GM19099 (cell line): Measurements from ENCODE around the gene DOCK1.

Experiments
- POLR2A ChIP-seq: IDR thresholded peaks from 3 replicates; pipeline ENCODE4 v1.6.1; 2011; ENCODE audit warnings: low read depth; ENCODE audit not compliant: insufficient read length; ENCODE audit errors: extremely low read depth

The DOCK1 gene

DNA sequence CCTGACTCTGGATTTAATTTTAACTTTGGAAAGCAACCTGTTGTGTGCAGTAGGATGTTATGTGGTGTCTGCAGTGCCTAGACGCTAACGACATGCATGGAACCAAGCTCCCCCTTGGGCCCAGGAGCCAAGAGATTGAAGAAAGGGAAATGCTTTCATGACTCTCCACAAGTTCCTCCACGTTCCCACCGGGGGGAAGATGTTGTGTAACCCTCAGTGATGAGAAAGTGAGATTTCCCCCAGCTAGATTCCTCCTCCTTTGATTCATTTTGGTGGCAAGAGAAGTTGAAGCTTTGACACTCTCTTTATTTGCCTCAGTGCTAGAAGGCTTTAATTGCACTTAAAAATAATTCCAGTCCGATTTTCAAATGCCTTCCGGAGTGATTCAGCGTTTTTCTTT is 449.0 kb downstream of the DOCK1 start:
- TF ChIP-seq POLR2A, result no peak

DNA sequence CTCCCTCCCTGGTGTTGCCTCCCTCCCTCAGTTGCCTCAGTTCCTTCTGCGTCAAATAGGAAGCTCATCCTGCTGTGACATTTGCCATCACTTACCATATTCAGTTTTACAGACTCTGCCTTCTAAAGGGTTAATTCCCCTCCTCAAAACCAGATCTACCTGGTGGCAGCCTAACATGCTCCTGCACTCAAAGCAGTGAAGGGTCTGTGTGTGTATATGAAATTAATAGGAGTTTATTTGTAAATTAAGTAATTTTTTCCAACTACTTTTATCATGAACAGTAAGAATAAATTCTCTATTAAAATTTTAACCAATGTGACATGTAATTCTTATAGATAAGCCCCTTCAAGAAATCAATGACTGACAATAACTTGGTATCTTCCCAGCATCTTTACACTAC is 449.8 kb downstream of the DOCK1 start:
- no peak for TF ChIP-seq POLR2A

DNA sequence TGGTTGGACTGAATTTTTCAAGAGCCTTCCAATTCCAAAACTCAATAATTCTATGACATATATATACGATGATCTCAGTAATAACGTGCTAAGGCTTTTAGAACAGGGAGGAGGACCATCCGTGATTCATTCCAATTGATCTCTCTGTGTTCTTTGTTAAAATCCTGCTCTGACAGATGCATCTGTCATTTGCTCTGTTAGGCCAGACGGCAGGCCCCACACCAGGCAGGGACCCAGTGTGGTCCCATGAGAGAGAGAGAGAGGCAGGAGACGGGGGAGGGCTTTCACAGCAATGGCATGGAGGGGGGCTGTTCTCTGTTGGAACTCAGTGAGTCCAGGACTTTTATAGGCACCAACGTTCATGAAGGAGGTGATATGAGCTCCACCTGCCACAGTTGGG is 451.1 kb downstream of the DOCK1 start:
- no peak for TF ChIP-seq POLR2A

DNA sequence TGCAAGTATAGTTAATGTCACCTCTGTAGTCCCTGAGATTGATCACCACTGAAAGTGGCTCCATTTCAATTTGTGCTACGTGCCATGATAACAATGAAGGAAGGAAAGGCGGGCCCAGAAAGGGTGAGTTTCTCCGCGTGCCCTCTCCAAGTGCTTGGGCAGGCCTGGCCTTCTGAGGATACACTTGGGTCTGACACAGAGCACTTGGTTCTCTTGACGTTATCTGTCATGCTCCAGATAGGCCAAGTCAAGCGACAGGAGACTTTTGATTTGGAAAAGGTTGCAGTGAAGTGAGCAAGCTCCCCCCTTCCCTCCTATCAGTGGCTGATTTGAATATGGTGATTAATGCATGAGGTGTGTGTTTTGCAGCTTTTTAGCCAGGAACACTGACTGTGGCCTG is 452.0 kb downstream of the DOCK1 start:
- TF ChIP-seq POLR2A, result no peak

DNA sequence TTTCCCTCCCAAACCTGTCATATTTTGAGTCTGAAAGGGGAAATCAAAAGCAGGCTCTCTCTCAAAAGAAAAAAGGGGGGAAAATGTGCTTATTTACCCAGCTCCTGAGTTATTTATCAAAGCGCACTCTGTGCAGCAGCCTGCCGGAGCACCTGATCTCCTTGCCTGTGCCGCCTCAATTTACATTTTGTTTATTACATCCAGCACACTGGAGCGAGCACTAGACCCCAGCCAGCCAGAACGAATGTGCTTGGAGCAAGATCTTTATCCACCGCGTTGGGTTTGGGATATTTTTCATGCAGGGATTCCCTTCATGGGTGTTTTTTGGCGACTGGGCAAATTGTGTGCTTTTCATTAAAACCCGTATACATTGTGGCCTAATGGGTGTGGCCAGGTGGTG is 453.1 kb downstream of the DOCK1 start:
- no peak for TF ChIP-seq POLR2A

DNA sequence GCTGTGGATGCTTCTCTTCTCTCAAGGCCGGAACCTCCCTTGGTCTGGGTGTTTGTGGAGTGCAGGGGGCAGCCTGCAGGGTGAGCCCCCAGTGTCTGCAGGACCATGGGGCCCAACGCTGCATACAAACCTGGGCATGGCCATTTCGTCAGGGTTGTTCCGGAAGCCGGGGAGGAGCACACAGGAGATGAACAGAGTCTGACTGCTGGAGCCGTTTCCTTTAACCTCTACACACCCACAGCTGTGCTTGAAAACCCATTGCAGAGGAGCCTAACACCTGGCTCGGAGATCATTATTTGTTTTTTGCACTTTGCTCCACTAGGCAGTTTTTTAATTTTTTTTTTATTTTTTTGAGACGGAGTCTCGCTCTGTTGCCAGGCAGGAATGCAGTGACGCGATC is 458.8 kb downstream of the DOCK1 start:
- TF ChIP-seq POLR2A, result no peak

DNA sequence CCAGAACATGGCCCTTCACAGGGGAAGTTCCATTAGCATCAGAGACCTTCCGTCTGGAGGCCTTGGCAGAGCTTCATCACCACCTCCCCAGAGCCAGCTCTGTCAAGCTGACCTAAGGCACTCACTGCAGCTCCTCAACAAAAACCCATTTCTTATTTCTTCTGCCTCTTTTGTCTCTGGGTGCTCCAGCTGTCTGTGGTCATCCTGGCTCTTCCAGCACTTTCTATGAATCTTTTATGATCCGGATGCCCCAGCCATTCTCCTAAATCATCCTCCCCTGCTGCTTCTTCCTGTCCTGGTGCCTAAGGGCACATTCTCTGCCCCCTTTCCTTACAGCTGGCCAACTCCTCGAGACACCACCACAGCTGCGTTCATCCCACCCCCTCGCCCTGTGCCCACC is 462.9 kb downstream of the DOCK1 start:
- no peak for TF ChIP-seq POLR2A

DNA sequence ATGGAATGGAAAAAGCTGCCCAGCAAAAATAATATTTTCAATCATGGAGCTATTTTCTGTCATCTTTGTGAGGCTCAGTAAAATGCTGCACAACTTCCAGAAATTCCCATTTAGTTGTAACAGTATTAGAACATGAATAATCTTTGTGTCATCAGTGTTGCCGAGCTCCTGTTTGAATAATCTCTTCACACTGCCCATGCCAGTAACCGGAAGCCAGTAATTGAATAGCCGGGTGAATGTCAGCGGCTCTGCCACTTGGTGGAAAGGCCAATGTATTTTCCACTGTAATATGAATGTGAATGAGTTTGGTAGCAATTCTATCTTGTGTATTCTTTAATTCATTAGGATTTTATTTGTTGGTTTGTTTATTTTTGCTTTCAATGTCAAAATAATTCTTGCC is 463.7 kb downstream of the DOCK1 start:
- TF ChIP-seq POLR2A, result no peak

DNA sequence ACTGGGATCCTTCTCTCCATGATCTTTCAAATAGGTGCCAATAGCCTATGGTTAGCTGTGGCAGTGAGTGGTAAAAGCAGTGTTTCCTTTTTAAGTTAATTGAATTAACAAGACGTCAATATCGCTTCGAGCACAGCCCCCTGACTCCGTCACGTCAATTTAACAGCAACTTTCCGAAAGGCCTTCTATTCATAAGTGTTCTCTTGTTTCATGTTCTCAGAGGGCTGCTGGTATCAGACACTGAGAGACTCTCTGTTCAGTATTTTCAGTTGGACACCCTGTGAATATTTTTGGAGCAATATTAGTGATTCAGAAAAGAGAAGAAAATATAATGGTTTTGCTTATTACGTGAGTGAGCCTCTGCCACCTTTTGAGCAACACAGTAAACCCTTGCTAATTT is 465.4 kb downstream of the DOCK1 start:
- TF ChIP-seq POLR2A, result no peak

DNA sequence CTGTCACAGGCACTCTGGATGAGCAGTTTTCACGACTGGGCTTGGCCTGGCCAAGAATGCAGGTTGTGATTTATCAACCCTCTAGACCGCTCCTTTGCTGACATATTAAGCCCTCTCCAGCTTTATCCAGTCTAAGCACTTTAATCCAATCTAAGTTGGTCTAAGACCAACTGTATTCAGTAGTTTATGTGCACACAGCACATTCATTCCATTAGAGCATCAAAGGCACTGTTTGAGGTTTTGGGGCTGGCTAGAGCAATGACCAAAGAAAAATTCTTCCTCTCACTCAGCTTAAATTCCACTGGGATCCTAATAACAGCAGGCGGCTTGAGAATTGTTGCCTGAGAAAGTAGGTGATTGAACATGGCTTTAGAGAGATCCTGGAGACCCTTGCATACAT is 467.1 kb downstream of the DOCK1 start:
- no peak for TF ChIP-seq POLR2A

DNA sequence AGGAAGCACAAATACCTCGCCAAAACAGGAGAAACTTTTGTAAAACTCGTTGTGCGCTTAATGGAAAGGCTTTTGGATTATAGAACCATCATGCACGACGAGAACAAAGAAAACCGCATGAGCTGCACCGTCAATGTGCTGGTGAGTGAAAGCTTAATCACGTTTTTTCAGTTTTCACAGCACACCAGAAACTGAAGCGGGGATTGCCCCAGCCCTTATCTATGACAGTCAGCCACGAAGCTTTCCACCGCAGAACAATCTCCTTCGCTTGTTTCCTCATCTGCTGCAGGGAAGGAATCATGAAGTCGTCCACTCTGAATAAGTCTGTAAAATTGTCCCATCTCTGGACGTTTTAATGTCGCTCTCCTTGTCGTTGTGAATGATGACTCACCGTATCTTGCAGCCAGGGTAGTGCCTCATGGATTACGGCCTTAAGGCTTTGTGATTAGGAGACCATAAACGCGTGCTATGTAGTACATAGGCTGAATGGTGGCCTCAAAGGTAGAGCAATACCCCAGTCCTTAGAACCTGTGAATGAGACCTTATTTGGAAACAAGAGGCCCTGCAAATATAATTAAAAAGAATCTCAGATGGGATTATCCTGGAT is 468.9 kb downstream of the DOCK1 start:
- no peak for TF ChIP-seq POLR2A

DNA sequence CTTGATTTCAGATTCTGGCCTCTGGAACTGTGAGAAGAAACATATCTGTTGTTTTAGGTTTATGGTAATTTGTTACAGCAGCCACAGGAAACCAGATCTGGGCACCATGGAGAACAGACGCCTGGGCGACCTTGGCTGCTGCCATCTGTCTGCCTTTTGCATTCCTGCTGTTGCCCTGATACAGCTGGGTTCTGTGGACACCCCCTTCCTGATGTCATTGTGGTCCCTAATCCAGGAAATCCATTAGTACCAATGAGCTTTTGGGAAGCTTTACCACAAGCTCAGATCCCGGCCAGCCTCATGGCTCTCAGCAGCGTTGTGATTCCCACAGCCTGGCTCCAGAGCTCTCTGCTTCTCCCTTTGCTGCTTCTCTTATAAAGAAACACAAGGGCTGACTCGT is 469.7 kb downstream of the DOCK1 start:
- no peak for TF ChIP-seq POLR2A

DNA sequence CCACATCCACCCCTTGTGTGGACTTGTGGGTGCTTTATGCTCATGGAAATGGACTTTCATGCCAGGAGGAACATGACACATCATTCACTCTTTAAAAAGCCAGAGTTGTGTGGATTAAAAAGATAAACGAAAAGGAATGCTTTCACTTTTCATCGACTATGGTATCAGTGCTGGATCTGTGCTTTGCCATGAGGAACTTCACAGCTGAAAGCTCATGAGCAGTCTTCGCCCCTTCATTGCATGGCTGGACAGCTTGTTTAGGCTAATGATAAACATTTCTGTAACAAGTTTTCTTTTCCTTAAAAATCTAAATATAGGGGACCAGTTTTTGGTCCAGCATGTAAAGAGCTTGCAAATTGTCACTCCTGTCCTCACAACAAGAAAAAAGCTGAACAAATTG is 470.2 kb downstream of the DOCK1 start:
- no peak for TF ChIP-seq POLR2A

DNA sequence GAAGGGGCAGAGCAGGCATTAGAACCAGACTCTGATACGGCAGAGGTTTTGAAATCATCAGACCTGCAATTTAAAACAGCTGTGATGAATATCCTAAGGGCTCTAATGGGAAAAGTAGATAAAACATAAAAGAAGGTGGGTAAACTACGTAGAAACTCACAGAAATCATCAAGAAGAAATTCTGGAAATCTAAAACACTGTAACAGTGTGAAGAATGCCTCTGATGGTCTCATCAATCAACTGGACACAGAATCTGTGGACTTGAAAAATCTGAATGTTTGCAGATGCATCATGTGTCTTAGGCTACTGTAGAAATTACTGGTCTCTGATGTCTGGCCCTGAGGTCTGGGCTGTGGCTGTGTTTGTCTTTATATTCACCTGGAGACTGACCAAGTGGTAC is 470.8 kb downstream of the DOCK1 start:
- TF ChIP-seq POLR2A, result no peak

DNA sequence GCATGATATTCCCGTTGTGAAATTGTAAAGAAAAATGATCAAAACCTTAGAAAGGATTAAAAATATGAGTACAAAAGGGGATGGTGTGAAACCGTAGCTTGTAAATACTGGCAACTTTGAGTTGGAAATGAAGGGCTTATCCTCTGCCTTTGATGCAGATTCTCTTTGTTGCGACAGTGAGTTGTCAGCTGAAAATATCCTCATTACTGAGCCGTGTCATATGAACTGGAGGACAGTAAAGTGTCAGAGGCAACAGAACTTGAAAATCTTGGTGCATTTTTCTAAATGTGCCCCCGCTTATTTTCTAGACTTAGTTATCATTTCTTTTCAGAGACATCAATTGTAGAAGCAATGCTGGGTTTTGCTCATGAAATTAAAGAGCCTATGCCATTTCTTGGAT is 473.4 kb downstream of the DOCK1 start:
- no peak for TF ChIP-seq POLR2A

DNA sequence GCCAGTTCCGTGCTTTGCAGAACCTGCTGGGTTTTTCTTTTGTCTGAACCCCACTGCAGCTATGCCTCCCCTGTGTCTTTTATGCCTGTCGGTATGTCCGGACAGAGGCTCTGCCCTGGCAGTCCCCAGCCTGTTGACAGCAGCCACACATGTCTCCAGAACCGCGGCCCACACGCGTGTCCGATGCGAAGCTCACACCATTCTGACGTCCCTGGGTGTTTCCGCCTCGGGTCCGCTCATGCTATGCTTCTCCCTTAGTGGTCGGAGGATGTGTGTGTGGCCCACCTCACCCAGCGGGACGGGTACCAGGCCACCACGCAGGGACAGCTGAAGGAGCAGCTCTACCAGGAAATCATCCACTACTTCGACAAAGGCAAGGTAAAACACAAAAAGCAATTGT is 479.3 kb downstream of the DOCK1 start:
- no peak for TF ChIP-seq POLR2A

DNA sequence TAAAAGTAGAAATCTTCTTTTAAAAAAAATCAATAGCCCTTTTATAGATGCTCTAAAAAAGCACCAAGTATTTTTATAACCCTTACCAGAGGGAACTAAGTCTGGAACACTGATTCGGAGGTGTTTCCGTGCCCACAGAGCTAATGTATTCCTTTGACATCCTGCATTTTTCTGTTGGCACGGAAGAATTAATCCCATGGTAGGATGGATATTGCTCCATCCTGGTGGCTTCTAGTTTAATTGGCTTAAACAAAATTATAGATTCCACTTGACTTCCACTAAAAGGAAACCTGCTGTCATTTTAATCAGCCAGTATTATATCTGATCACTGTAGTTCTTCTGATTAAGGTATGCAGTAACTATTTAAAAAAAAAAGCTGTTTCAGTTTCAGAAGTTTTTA is 479.8 kb downstream of the DOCK1 start:
- no peak for TF ChIP-seq POLR2A
